H1 (cell line): Measurements from ENCODE around the gene PPP1R3C. TPM values are rescaled to one million over a fixed set of nuclear protein-coding genes. Genes with fewer than 3 reads are reported as not detected.

Experiments
- CTCF ChIA-PET: fragments of 300-600 bp; sonication (Branson Sonifier 250); formaldehyde crosslinking; loops from one replicate; lab custom pipeline; 2021; ENCODE audit not compliant: partially characterized antibody; lab: Charles Lee
- POLR2A ChIA-PET: fragments of 300-600 bp; sonication (Branson Sonifier 250); formaldehyde crosslinking; loops from one replicate; lab custom pipeline; 2021; ENCODE audit warnings: inconsistent platforms; ENCODE audit not compliant: partially characterized antibody; lab: Charles Lee
- DNase-seq, 2 experiments: peaks; one replicate each; pipeline versions ENCODE4 v3.0.0 to v3.0.0-alpha.2; 2010 to 2022; ENCODE audit warnings: low spot score in 2 of 2, low read depth in 1 of 2, mixed read lengths in 1 of 2
- FAIRE-seq: peaks from 2 replicates; lab custom pipeline; 2011; peaks lifted over from hg19 to GRCh38; lab: Jason Lieb, UNC
- H2AFZ ChIP-seq: 2 replicates; pipeline ENCODE4 v1.8.1; 2012; ENCODE audit warnings: low read length, inconsistent platforms
- H2AK5ac ChIP-seq: 2 replicates; pipeline ENCODE4 v1.6.1; 2013; ENCODE audit warnings: low read depth, low read length
- H2BK120ac ChIP-seq: replicated peaks from 2 replicates; pipeline ENCODE3; 2013; ENCODE audit warnings: low read depth, low read length, inconsistent platforms
- H2BK12ac ChIP-seq: 2 replicates; pipeline ENCODE4 v1.6.1; 2013; ENCODE audit warnings: low read depth, low read length
- H2BK15ac ChIP-seq: 2 replicates; pipeline ENCODE4 v1.6.1; 2013; ENCODE audit warnings: low read length
- H2BK20ac ChIP-seq: 2 replicates; pipeline ENCODE4 v1.6.1; 2013; ENCODE audit warnings: low read length
- H2BK5ac ChIP-seq: 2 replicates; pipeline ENCODE4 v1.6.1; 2013; ENCODE audit warnings: low read depth, low read length
- H3K14ac ChIP-seq: 2 replicates; pipeline ENCODE4 v1.6.1; 2013; ENCODE audit warnings: inconsistent platforms; ENCODE audit not compliant: insufficient read length
- H3K18ac ChIP-seq: 2 replicates; pipeline ENCODE4 v1.6.1; 2013; ENCODE audit warnings: low read length; ENCODE audit errors: extremely low read depth
- H3K23ac ChIP-seq: 2 replicates; pipeline ENCODE4 v1.6.1; 2013; ENCODE audit warnings: inconsistent platforms; ENCODE audit not compliant: insufficient read length
- H3K23me2 ChIP-seq: 2 replicates; pipeline ENCODE4 v1.6.1; 2013; ENCODE audit warnings: low read depth, low read length
- H3K27ac ChIP-seq: 2 replicates; pipeline ENCODE4 v1.6.1; 2011; ENCODE audit warnings: low read depth, low read length, inconsistent platforms
- H3K27me3 ChIP-seq, 4 experiments: replicated peaks in 1 of 4; 1 replicate in 1 of 4; 2 replicates in 3 of 4; pipeline versions ENCODE4 v1.6.1 to v1.8.1; 2011 to 2013; ENCODE audit warnings: low read length in 3 of 4, mild to moderate bottlenecking in 3 of 4, inconsistent platforms in 2 of 4, mixed read lengths in 2 of 4, moderate library complexity in 1 of 4; ENCODE audit not compliant: control insufficient read depth in 3 of 4, insufficient read depth in 3 of 4; ENCODE audit errors: extremely low read depth in 1 of 4
- H3K36me3 ChIP-seq, 4 experiments: 2 replicates each; pipeline versions ENCODE4 v1.6.1 to v1.8.1; 2011 to 2013; ENCODE audit warnings: mild to moderate bottlenecking in 4 of 4, low read length in 3 of 4, moderate library complexity in 2 of 4, control low read depth in 1 of 4, inconsistent platforms in 1 of 4; ENCODE audit not compliant: insufficient read depth in 4 of 4, control insufficient read depth in 2 of 4
- H3K4ac ChIP-seq: replicated peaks from 2 replicates; pipeline ENCODE3; 2013; ENCODE audit warnings: low read length, low read depth, mixed read lengths, inconsistent platforms; ENCODE audit not compliant: insufficient read length
- H3K4me1 ChIP-seq, 4 experiments: replicated peaks in 1 of 4; 1 replicate in 1 of 4; 2 replicates in 3 of 4; pipeline versions ENCODE4 v1.6.1 to v1.8.1; 2011 to 2013; ENCODE audit warnings: low read length in 3 of 4, inconsistent platforms in 2 of 4, mixed read lengths in 1 of 4; ENCODE audit not compliant: insufficient read depth in 4 of 4, control insufficient read depth in 3 of 4
- H3K4me2 ChIP-seq, 2 experiments: 2 replicates each; pipeline versions ENCODE4 v1.6.1 to v1.8.1; 2011 to 2013; ENCODE audit warnings: low read depth in 2 of 2, low read length in 2 of 2, control low read depth in 1 of 2, inconsistent platforms in 1 of 2, mild to moderate bottlenecking in 1 of 2; ENCODE audit not compliant: insufficient read depth in 1 of 2
- H3K4me3 ChIP-seq, 4 experiments: fragments of 200-600, 300-600 bp in 1 of 4; sonication (generic), shearing (Covaris generic), sonication (Bioruptor Twin) in 1 of 4; 2 replicates each; pipeline versions ENCODE4 v1.5.1 to v1.8.1; 2011 to 2016; ENCODE audit warnings: low read length in 4 of 4, low read depth in 3 of 4, control low read depth in 2 of 4, inconsistent platforms in 2 of 4, mild to moderate bottlenecking in 2 of 4, mixed read lengths in 1 of 4, moderate library complexity in 1 of 4; ENCODE audit not compliant: insufficient read depth in 2 of 4; ENCODE audit errors: extremely low read depth in 1 of 4
- H3K56ac ChIP-seq: replicated peaks from 2 replicates; pipeline ENCODE3; 2013; ENCODE audit warnings: low read depth, mild to moderate bottlenecking, mixed read lengths, low read length, inconsistent platforms; ENCODE audit not compliant: insufficient read length
- H3K79me1 ChIP-seq: 2 replicates; pipeline ENCODE4 v1.6.1; 2013; ENCODE audit warnings: low read depth, low read length, control low read depth
- H3K79me2 ChIP-seq, 2 experiments: 2 replicates each; pipeline versions ENCODE4 v1.6.1 to v1.8.1; 2012 to 2013; ENCODE audit warnings: low read length in 2 of 2, mild to moderate bottlenecking in 2 of 2, inconsistent platforms in 1 of 2; ENCODE audit not compliant: insufficient read depth in 2 of 2, control insufficient read depth in 1 of 2
- H3K9ac ChIP-seq, 4 experiments: replicated peaks in 1 of 4; 1 replicate in 1 of 4; 2 replicates in 3 of 4; pipeline versions ENCODE4 v1.6.1 to v1.8.1; 2011 to 2013; ENCODE audit warnings: low read depth in 3 of 4, low read length in 3 of 4, control low read depth in 2 of 4, mild to moderate bottlenecking in 2 of 4, moderate library complexity in 2 of 4, inconsistent platforms in 1 of 4; ENCODE audit errors: extremely low read depth in 1 of 4
- H3K9me3 ChIP-seq, 2 experiments: 2 replicates each; pipeline versions ENCODE4 v1.6.1 to v1.8.1; 2012 to 2013; ENCODE audit warnings: mild to moderate bottlenecking in 2 of 2, moderate library complexity in 2 of 2, control low read depth in 1 of 2, inconsistent platforms in 1 of 2, low read depth in 1 of 2, low read length in 1 of 2, mixed read lengths in 1 of 2; ENCODE audit not compliant: insufficient read depth in 2 of 2
- H4K20me1 ChIP-seq, 2 experiments: replicated peaks in 1 of 2; 2 replicates each; pipeline versions ENCODE3 to v1.8.1; 2011 to 2013; ENCODE audit warnings: inconsistent platforms in 2 of 2, low read length in 2 of 2, mild to moderate bottlenecking in 1 of 2; ENCODE audit not compliant: insufficient read depth in 2 of 2, control insufficient read depth in 1 of 2
- H4K5ac ChIP-seq: 2 replicates; pipeline ENCODE4 v1.6.1; 2013; ENCODE audit warnings: low read length, low read depth, mixed read lengths, inconsistent platforms; ENCODE audit not compliant: insufficient read length
- H4K8ac ChIP-seq: 2 replicates; pipeline ENCODE4 v1.8.0; 2013; ENCODE audit warnings: mild to moderate bottlenecking, moderate library complexity, low read length, inconsistent platforms; ENCODE audit not compliant: insufficient read depth; ENCODE audit errors: extremely low read depth
- H4K91ac ChIP-seq: replicated peaks from 2 replicates; pipeline ENCODE3; 2013; ENCODE audit warnings: low read length, mixed read lengths, inconsistent platforms; ENCODE audit not compliant: insufficient read length
- CTCF ChIP-seq, 3 experiments: IDR thresholded peaks; 1 replicate in 2 of 3; 2 replicates in 1 of 3; pipeline versions ENCODE4 v1.5.1 to v1.6.1; 2011; ENCODE audit warnings: low read length in 3 of 3, mild to moderate bottlenecking in 3 of 3, inconsistent platforms in 2 of 3, low read depth in 1 of 3, moderate library complexity in 1 of 3; ENCODE audit not compliant: insufficient read depth in 1 of 3; ENCODE audit errors: control extremely low read depth in 1 of 3
- E2F6 ChIP-seq: IDR thresholded peaks from 2 replicates; pipeline ENCODE4 v1.6.1; 2012; ENCODE audit warnings: inconsistent platforms
- WGBS, 2 experiments: shearing (Covaris generic) in 1 of 2; methylation state at CpG; one replicate each; pipeline versions ENCODE4 v1.1.6 to v1.1.7; 2013 to 2015; ENCODE audit warnings: low lambda C conversion rate in 2 of 2, mixed read lengths in 2 of 2, inconsistent platforms in 1 of 2, low coverage in 1 of 2, missing lambda C conversion rate in 1 of 2; ENCODE audit not compliant: insufficient replicate concordance in 2 of 2, insufficient coverage in 1 of 2, insufficient read length in 1 of 2; ENCODE audit errors: extremely low coverage in 1 of 2, missing lambda C conversion rate in 1 of 2; 5-methylcytosine and 5-hydroxymethylcytosine counted together
- polyA plus RNA-seq, 7 experiments: library from polyadenylated mRNA; depleted of rRNA in 3 of 7; stranded (reverse) in 5 of 7; unstranded in 2 of 7; fragments of >200 nt in 5 of 7; fragments of 200-250 nt in 2 of 7; gene quantifications; 1 replicate in 5 of 7; 2 replicates in 1 of 7; 4 replicates in 1 of 7; pipeline versions ENCODE4 v1.2.1 to v1.2.3, GENCODE V29; 2011 to 2013; ENCODE audit warnings: missing spikeins in 2 of 7, mixed read lengths in 2 of 7
- total RNA-seq: library from RNA; stranded (reverse); fragmentation: NEBNext Ultra II Directional; extraction: Animal tissue kit (Norgen Biotek cat#: 25700); gene quantifications from 2 replicates; pipeline ENCODE4 v1.2.1, GENCODE V29; 2021

The PPP1R3C gene
- total and polyA plus RNA-seq, 2 of the 8 experiments (the other 6 are each of a cell fraction or from before 2014, with no cell fraction given): 1.3 TPM

- no peak overlapping the region for H2AFZ ChIP-seq
- H2BK15ac ChIP-seq: no peak overlapping the region
- no peak overlapping the region for H4K8ac ChIP-seq
- H3K79me1 ChIP-seq: no peaks in the 10 kb centered on the region
- H2BK20ac ChIP-seq: no peak overlapping the region
- TF ChIP-seq E2F6 (no peak), CTCF (IDR thresholded peaks at IDR 0.05; ENCODE audit: control extremely low read depth in 1 of 3, insufficient read depth in 1 of 3, low read depth in 1 of 3, low read length in 3 of 3) (peak in 1 of 3 experiments; percentile 42; a peak in 1 of 4 replicates)
- TF ChIP-seq, all 59 proteins: peak for 1
- Histone ChIP-seq H3K14ac (no peak overlapping the region), H2BK120ac (no peak overlapping the region), H3K23me2 (no peaks in the 10 kb centered on the region; the same call in 1 of the 2 replicates), H3K36me3 (no peaks in the 10 kb centered on the region), H3K79me2 (no peaks in the 10 kb centered on the region), H4K20me1 (no peaks in the 10 kb centered on the region), H2AK5ac (no peak overlapping the region), H3K27ac (no peak overlapping the region), H4K5ac (no peak overlapping the region), H3K56ac (no peak overlapping the region), H3K9ac (no peak overlapping the region), H3K4me1 (peaks cover 0 to 2% (median 0%) of the 10 kb centered on the region in 4 experiments; a peak in 1 of 7 replicates), H3K4me2 (no peak overlapping the region), H3K9me3 (no peaks in the 10 kb centered on the region), H3K4ac (no peak overlapping the region), H3K4me3 (no peak overlapping the region), H2BK12ac (no peak overlapping the region), H3K27me3 (no peaks in the 10 kb centered on the region; a peak in 1 of 7 replicates), H3K18ac (no peak overlapping the region), H4K91ac (no peak overlapping the region), H2BK5ac (no peak overlapping the region), H3K23ac (no peak overlapping the region)
- ChIA-PET POLR2A (interaction anchor here (1.0 kb wide), 1 partner anchor 35 kb away, joined by 3 read pairs; no protein-coding TSS in a partner anchor), CTCF (interaction anchor here (0.9 to 3.6 kb wide), 9 partner anchors 9 to 308 kb away, joined by 3 to 19 read pairs (median 3); partner anchors contain the start of gene PPP1R3C)
- WGBS, 2 experiments: 83% methylated on average over 3 of the region's 3 CpGs; no CpG with 5 or more reads in 1 of the 2 experiments
- FAIRE-seq (no peak), DNase-seq (no peak)
Observed at GRCh38 chr10:91604553-91605534, 28.0 kb downstream of the PPP1R3C start.
